Mononuclear cell (primary cell): ENCODE data around the gene DAP3. TPM values are rescaled to one million over a fixed set of nuclear protein-coding genes. Genes with fewer than 3 reads are reported as not detected.
"Not testable (repeated sequence)": the region's sequence is repeated elsewhere in the genome, so short reads cannot be mapped to it uniquely, and the experiment has no call there.

Experiments used
- H3K27me3 ChIP-seq: 2 replicates; pipeline ENCODE4 v1.6.0; 2011; ENCODE audit warnings: low read length, control low read depth; ENCODE audit not compliant: insufficient read depth
- H3K4me1 ChIP-seq: 2 replicates; pipeline ENCODE4 v1.5.1; 2011; ENCODE audit warnings: mild to moderate bottlenecking, low read length, control low read depth; ENCODE audit not compliant: insufficient read depth
- H3K4me3 ChIP-seq: 2 replicates; pipeline ENCODE4 v1.5.1; 2011; ENCODE audit warnings: mild to moderate bottlenecking, low read length, moderate library complexity
- H3K9me3 ChIP-seq: 2 replicates; pipeline ENCODE4 v1.5.1; 2011; ENCODE audit warnings: low read depth, mild to moderate bottlenecking, control low read depth, low read length
- total RNA-seq: library from RNA; depleted of rRNA; stranded (reverse); fragments of >200 nt; gene quantifications from one replicate; pipeline ENCODE4 v1.2.3, GENCODE V29; 2012

The DAP3 gene
- total RNA-seq, 1 donor = 111 TPM

DNA sequence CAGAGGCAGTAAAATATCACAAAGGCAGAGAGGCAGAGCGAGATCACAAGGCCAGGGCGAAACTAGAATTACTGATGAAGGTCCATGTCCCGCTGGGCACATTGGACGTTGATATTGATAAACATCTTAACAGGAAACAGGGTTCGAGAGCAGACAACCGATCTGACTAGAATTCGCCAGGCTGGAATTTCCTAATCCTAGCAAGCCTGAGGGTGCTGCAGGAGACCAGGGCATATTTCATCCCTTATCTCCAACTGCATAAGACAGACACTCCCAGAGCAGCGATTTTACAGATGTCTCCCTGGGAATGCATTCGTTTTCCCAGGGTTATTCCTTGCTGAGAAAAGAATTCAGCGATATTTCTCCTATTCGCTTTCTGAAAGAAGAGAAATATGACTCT lies 8.7 kb downstream of the DAP3 start:
- not testable (repeated sequence) for H3K4me3 ChIP-seq, H3K27me3 ChIP-seq, H3K9me3 ChIP-seq
- peaks cover 23% of the 10 kb centered on the region for H3K4me1 ChIP-seq

GRCh38 chr1:155698382-155699038 lies 9.6 kb downstream of the DAP3 start:
- Histone ChIP-seq H3K9me3 (no peaks in the 10 kb centered on the region), H3K27me3 (no peaks in the 10 kb centered on the region), H3K4me3 (no peak overlapping the region), H3K4me1 (peaks cover 23% of the 10 kb centered on the region)

DNA sequence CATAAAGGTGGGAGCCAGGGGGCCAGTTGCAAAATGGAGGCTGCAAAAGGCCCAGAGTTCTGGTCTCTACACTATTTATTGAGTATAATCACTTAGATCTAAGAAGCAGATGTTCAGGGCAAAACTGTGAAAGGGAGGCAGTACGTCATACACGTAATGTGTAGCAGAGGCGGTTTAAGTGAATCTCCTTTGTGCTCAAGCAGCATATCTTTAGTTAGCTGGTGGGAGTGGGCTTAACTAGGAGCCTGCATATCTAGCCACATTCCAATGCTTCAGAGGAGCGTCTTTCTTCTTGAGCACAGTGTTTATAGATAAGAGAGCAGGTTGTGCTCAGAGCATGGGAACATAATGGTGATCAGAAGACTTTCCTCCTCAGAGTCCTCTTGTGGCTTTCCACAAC lies 10.2 kb downstream of the DAP3 start:
- H3K9me3 ChIP-seq, H3K27me3 ChIP-seq, H3K4me3 ChIP-seq: not testable (repeated sequence)
- peaks cover 23% of the 10 kb centered on the region for H3K4me1 ChIP-seq

GRCh38 chr1:155701675-155702074 lies 12.8 kb downstream of the DAP3 start:
- H3K4me3 ChIP-seq, H3K9me3 ChIP-seq, H3K27me3 ChIP-seq: not testable (repeated sequence)
- peaks cover 11% of the 10 kb centered on the region for H3K4me1 ChIP-seq

GRCh38 chr1:155703216-155703615 lies 14.3 kb downstream of the DAP3 start:
- Histone ChIP-seq H3K4me3 (no peak overlapping the region), H3K9me3 (no peaks in the 10 kb centered on the region), H3K27me3 (no peaks in the 10 kb centered on the region), H3K4me1 (no peaks in the 10 kb centered on the region)

DNA sequence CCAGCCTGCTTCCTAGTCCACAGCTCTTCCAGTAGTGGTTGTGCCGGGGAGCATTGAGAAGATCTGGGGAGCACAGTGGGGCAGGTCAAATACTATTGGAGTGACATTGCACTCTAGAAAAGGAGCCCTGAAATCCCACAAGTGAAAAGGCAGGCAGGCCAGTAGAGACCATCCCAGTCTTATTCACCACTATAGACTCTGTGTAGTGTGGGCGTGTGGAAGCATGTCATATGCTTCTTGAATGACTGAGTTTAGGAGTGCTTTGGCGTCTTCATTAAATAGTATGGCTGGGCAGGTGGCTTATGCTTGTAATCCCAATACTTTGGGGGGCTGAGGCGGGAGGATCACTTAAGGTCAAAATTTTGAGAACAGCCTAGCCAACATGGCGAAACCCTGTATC lies 15.5 kb downstream of the DAP3 start:
- not testable (repeated sequence) for H3K4me3 ChIP-seq, H3K9me3 ChIP-seq, H3K4me1 ChIP-seq, H3K27me3 ChIP-seq

DNA sequence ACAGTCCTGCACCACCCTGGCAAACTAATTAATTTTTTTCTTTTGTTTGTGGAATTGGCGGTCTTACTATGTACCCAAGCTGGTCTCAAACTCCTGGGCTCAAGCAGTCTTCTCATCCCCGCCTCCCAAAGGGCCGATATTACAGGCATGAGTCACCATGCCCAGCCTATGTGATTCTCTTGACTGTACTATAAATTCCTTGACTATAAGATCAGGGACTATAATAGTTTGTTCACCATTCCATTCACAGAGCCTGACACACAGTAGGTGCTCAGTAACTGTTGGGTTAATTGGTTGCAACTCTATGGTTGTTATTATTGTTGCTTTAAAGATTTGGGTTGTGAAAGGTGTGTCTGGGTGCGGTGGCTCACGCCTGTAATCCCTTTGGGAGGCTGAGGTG lies 17.2 kb downstream of the DAP3 start:
- no peaks in the 10 kb centered on the region for H3K9me3 ChIP-seq
- H3K4me1 ChIP-seq = no peaks in the 10 kb centered on the region
- no peaks in the 10 kb centered on the region for H3K27me3 ChIP-seq
- no peak overlapping the region for H3K4me3 ChIP-seq

DNA sequence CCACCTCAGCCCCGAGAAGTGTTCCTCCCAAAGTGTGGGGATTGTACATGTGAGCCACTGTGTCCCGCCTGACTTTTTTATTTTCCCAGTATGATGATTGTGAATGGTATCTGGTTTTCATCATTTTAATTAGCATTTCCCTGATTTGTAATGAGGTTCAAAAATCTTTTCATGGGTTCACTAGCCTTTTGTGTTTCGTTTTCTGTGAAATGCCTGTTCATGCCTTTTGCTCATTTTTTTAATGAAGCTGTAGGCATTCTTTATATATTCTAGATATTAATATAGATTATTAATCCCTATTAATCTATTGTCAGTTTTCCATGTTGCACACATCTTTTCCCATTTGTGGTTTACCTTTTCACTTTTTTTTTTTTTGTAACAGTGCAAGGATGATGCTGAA lies 20.5 kb downstream of the DAP3 start:
- Histone ChIP-seq H3K4me3 (no peak overlapping the region), H3K9me3 (no peaks in the 10 kb centered on the region), H3K4me1 (no peaks in the 10 kb centered on the region), H3K27me3 (no peaks in the 10 kb centered on the region)

DNA sequence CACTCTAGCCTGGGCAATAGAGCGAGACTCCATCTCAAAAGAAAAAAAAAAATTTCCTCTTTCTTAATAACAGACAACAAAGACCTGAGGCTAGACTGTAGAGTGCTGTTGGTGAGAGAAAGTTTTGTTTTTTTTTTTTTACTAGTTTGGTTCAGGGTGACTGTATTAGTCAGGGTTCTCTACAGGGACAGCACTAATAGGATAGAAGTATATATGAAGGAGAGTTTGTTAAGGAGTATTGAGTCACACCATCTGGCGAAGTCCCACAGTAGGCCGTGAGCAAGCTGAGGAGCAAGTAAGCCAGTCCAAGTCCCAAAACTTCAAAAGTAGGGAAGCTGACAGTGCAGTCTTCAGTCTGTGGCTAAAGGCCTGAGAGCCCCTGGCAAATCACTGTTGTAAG lies 22.6 kb downstream of the DAP3 start:
- H3K27me3 ChIP-seq, H3K9me3 ChIP-seq, H3K4me3 ChIP-seq, H3K4me1 ChIP-seq: not testable (repeated sequence)

DNA sequence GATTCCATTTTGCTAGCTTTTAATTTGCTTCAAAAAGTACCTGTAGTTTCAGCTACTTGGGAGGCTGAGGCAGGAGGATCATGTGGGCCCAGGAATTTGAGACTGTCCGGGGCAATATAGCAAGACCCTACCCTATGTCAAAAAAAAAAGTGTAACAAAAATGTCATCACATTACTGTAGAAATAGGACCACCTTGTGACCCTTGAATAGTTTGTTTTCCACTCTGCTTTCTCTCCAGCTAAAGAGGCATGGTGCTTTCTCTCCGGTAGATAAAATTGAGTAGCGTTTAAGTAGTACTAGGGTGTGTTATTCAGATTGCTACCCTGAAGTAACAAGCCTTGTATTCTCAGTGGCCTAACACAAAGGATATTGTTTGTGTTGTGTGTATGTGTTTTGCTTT lies 23.7 kb downstream of the DAP3 start:
- H3K4me3 ChIP-seq, H3K9me3 ChIP-seq, H3K27me3 ChIP-seq, H3K4me1 ChIP-seq: not testable (repeated sequence)

- Histone ChIP-seq H3K4me3 (no peak overlapping the region), H3K27me3 (no peaks in the 10 kb centered on the region), H3K9me3 (no peaks in the 10 kb centered on the region), H3K4me1 (peaks cover 7% of the 10 kb centered on the region)
These were observed 24.2 kb downstream of the DAP3 start for GRCh38 chr1:155713075-155713474.

- H3K4me1 ChIP-seq, H3K9me3 ChIP-seq, H3K27me3 ChIP-seq, H3K4me3 ChIP-seq: not testable (repeated sequence)
These were observed 26.2 kb downstream of the DAP3 start for GRCh38 chr1:155715056-155715455.

- H3K4me3 ChIP-seq = no peak overlapping the region
- H3K4me1 ChIP-seq = peaks cover 7% of the 10 kb centered on the region
- H3K9me3 ChIP-seq = no peaks in the 10 kb centered on the region
- H3K27me3 ChIP-seq = no peaks in the 10 kb centered on the region
These were observed 26.9 kb downstream of the DAP3 start for GRCh38 chr1:155715777-155716176.

- Histone ChIP-seq H3K4me3 (no peak overlapping the region), H3K27me3 (no peaks in the 10 kb centered on the region), H3K9me3 (no peaks in the 10 kb centered on the region), H3K4me1 (peaks cover 7% of the 10 kb centered on the region)
These were observed 28.1 kb downstream of the DAP3 start for GRCh38 chr1:155717041-155717440.

DNA sequence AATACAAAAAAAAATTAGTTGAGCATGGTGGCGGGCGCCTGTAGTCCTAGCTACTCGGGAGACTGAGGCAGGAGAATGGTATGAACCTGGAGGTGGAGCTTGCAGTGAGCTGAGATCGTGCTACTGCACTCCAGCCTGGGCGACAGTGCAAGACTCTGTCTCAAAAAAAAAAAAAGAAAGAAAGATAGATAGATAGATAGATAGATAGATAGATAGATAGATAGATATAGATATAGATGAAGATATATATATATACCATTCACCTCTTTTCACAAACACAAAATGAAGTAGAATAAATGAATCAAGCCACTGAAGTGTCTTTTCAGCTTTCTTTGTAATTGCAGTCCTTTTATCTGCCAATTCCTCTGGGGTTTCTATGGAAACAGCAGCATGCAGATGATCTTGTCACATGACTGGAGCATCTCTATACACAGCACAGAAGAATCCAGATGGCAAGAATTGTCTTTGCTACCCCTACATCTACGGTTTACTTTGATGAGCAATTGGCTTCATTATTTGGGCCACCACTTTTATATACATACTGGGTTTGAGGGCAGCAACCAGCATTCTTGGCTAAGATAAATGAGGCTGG lies 29.7 kb downstream of the DAP3 start:
- not testable (repeated sequence) for H3K4me3 ChIP-seq, H3K4me1 ChIP-seq, H3K9me3 ChIP-seq, H3K27me3 ChIP-seq

DNA sequence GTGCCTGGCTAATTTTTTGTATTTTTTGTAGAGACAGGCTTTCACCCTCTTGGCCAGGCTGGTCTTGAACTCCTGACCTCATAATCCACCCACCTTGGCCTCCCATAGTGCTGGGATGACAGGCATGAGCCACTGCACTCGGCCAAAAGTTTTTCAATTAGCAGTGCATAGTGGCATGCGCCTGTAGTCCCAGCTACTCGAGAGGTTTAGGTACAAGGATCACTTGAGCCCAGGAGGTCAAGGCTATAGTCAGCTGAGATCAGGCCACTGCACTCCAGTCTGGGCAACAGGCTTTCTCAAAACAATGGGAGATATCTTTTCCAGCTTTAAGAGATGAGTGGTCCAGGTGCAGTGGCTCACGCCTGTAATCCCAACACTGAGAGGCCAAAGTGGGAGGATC lies 30.8 kb downstream of the DAP3 start:
- peaks cover 7% of the 10 kb centered on the region for H3K4me1 ChIP-seq
- H3K4me3 ChIP-seq = no peak overlapping the region
- no peaks in the 10 kb centered on the region for H3K27me3 ChIP-seq
- no peaks in the 10 kb centered on the region for H3K9me3 ChIP-seq
